ENCODE results near the gene ERVMER34-1. TPM values are rescaled to one million over a fixed set of nuclear protein-coding genes. Genes with fewer than 3 reads are reported as not detected.

ERVMER34-1 gene
- total RNA-seq, 4 donors from 2014 or later = 0.31 to 0.60 (median 0.37) TPM; not detected in 1

DNA sequence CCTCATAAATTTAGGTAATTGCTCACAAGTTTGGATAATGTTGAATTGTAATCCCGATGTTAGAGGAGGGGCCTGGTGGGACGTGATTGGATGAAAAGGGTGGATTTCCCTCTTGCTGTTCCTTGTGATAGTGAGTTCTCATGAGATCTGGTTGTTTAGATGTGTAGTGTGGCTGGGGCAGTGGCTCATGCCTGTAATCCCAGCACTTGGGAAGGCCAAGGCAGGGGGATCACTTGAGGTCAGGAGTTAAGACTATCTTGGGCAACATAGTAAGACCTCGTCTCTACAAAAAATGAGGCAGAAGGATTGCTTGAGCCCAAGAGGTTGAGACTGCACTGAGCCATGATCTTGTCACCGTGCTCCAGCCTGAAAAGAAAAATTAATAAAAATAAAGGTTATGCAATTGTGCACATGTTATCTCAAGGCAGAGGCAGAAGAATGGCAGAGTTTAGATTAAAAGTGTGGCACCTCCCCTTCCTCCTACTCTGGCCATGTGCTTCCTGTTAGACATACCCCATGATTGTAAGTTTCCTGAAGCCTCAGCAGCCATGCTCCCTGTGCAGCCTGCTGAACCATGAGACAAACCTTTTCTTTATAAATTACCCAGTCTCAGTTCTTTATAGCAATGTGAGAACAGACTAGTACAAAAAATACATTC, 36.5 kb downstream of the ERVMER34-1 start:
- TF ChIP-seq, protein P1, sequence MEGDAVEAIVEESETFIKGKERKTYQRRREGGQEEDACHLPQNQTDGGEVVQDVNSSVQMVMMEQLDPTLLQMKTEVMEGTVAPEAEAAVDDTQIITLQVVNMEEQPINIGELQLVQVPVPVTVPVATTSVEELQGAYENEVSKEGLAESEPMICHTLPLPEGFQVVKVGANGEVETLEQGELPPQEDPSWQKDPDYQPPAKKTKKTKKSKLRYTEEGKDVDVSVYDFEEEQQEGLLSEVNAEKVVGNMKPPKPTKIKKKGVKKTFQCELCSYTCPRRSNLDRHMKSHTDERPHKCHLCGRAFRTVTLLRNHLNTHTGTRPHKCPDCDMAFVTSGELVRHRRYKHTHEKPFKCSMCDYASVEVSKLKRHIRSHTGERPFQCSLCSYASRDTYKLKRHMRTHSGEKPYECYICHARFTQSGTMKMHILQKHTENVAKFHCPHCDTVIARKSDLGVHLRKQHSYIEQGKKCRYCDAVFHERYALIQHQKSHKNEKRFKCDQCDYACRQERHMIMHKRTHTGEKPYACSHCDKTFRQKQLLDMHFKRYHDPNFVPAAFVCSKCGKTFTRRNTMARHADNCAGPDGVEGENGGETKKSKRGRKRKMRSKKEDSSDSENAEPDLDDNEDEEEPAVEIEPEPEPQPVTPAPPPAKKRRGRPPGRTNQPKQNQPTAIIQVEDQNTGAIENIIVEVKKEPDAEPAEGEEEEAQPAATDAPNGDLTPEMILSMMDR (IDR thresholded peaks at IDR 0.05) = no peak
- no peak for ATAC-seq (ENCODE audit: low FRiP score)
- DNase-seq (ENCODE audit: low spot score) = no peak

DNA sequence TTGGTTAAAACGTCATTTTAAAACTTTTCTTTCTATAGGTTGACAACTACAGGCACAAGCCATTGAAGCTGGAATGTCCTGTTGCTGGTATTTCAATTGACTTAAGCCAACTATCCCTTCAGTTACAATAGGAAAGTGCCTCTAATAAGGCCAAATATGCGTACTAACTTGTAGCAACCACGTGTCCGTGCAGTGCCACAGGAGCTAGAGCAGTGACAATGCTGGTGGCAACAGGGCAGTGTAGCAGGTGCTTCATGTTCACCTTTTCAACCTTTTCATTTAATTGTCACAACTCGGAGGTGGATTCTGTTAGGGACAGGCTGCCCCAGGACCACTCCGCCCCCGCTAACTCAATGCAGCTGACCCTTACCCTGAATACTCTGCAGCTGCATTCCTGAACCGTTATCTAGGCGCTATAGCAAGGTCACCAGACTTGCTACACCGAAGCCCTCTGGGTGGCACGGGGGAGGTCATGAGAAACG, 37.7 kb downstream of the ERVMER34-1 start:
- DNase-seq (ENCODE audit: low spot score) (no peak), ATAC-seq (ENCODE audit: low FRiP score) (no peak)
- TF ChIP-seq, protein P1 (IDR thresholded peaks at IDR 0.05) = no peak

DNA sequence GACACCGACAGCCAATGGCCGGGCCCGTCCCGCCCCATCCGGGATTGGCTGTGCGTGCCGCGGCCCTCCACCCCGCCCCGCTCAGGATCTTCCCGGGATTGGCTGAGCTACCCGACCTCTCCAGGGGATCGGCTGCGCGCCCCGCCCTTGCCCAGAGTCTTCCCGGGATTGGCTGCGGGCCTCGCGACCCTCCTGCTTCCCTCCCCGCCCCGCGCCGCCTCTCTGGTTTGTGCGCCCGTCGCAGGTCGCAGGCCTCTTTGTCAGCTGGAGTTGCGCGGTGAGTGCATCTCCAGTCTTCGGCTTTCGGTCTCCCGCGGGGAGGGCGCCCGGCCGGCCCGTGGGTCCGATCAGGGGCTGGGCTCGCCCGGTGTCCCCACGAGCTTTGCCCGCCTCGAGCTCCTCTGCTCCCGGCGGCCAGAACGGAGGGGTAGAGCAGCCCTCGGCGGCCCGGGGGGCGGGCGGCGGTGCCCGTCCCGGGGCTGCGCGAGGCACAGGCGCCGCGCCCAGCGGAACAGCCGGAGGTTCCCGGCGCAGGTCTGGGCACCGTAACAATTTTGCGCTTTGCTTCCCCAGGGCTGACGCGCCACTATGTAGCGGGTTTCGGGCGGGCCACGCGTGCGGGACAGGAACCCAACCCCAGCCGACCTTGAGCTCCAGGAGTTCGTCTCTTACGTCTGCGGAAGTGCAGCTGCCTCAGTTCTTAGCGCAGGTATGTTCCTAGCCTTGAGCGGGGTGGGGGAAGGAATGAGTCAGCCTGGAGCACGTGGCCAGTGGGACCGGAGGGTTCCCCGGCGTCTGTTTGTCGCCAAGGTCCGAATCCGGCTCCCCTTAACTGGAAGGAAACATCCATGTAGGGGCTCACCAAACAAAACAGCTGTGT, 38.7 kb downstream of the ERVMER34-1 start:
- TF ChIP-seq, protein P1 (IDR thresholded peaks at IDR 0.05) = no peak
- peak; percentile 99 for ATAC-seq (ENCODE audit: low FRiP score)
- peak; percentile 90 for DNase-seq (ENCODE audit: low spot score)

DNA sequence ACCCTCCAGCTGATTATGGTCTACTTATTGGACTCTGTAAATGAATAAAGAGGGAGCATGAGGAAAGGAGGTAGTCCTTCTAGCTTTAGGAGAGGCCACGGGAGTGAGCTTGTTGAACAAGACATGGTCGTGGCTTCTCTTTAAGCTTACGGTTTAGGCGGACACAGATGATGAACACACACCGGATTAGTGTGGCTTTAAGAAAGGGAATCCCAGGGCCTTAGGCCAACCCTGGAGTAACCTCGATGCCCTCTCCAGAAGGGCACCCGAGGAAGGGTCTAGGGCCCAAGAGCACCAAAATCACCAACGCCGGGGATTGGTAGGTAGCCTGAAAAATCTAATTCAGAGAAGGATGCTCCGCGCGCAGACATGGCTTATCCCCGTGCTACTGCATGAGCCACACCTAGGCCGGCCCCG, 39.4 kb downstream of the ERVMER34-1 start:
- no peak for ATAC-seq (ENCODE audit: low FRiP score)
- DNase-seq (ENCODE audit: low spot score) = no peak
- TF ChIP-seq, protein P1 (IDR thresholded peaks at IDR 0.05) = no peak

DNA sequence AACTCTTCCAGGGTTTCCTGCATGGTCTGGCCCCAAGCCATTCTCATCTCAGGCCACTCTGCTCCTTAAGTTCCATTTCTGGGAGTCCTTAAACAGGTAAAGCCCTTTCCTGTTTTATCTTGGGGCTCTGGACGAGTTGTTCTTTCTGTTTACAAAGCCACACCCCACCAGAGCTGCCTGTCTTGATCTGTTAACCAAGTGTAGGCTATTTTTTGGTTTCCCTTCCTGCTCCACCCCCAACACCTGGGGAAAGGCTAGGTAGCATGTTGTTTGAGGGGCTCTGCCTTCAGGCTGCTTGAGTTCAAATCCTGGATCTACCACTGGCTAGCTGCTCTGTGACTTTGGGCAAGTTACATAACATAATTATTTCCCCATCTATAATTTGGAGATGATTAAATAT, 40.0 kb downstream of the ERVMER34-1 start:
- ATAC-seq (ENCODE audit: low FRiP score) (no peak), DNase-seq (ENCODE audit: low spot score) (no peak)
- TF ChIP-seq, protein P1 (IDR thresholded peaks at IDR 0.05) = no peak

DNA sequence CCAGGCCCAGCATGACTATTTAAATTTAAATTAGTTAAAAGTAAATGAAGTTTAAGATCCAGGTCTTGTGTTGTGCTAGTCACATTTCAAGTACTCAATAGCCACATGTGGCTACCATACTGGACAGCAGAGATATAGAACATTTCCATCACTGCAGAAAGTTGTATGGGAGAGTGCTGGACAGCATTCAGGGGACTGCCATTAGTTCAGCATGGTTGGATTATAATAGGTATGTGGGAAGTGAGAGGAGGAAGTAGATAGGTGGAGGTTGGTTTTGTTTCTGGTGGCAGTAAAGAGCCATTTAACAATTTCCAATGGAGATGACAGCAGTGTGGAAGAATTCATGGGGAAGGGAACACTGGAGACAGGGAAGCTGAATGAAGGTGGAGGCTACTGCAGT, 42.1 kb downstream of the ERVMER34-1 start:
- TF ChIP-seq, protein P1 (IDR thresholded peaks at IDR 0.05) = no peak
- ATAC-seq (ENCODE audit: low FRiP score) (no peak), DNase-seq (ENCODE audit: low spot score) (no peak)
